H1 (cell line): ENCODE measurements around the gene MSL3B.

Experiments
- CTCF ChIA-PET: fragments of 300-600 bp; sonication (Branson Sonifier 250); formaldehyde crosslinking; loops from one replicate; lab custom pipeline; 2021; ENCODE audit not compliant: partially characterized antibody; lab: Charles Lee
- POLR2A ChIA-PET: fragments of 300-600 bp; sonication (Branson Sonifier 250); formaldehyde crosslinking; loops from one replicate; lab custom pipeline; 2021; ENCODE audit warnings: inconsistent platforms; ENCODE audit not compliant: partially characterized antibody; lab: Charles Lee
- DNase-seq, 2 experiments: peaks; one replicate each; pipeline versions ENCODE4 v3.0.0 to v3.0.0-alpha.2; 2010 to 2022; ENCODE audit warnings: low spot score in 2 of 2, low read depth in 1 of 2, mixed read lengths in 1 of 2
- FAIRE-seq: peaks from 2 replicates; lab custom pipeline; 2011; peaks lifted over from hg19 to GRCh38; lab: Jason Lieb, UNC
- H2AFZ ChIP-seq: 2 replicates; pipeline ENCODE4 v1.8.1; 2012; ENCODE audit warnings: low read length, inconsistent platforms
- H2AK5ac ChIP-seq: 2 replicates; pipeline ENCODE4 v1.6.1; 2013; ENCODE audit warnings: low read depth, low read length
- H2BK120ac ChIP-seq: replicated peaks from 2 replicates; pipeline ENCODE3; 2013; ENCODE audit warnings: low read depth, low read length, inconsistent platforms
- H2BK12ac ChIP-seq: 2 replicates; pipeline ENCODE4 v1.6.1; 2013; ENCODE audit warnings: low read depth, low read length
- H2BK15ac ChIP-seq: 2 replicates; pipeline ENCODE4 v1.6.1; 2013; ENCODE audit warnings: low read length
- H2BK20ac ChIP-seq: 2 replicates; pipeline ENCODE4 v1.6.1; 2013; ENCODE audit warnings: low read length
- H2BK5ac ChIP-seq: 2 replicates; pipeline ENCODE4 v1.6.1; 2013; ENCODE audit warnings: low read depth, low read length
- H3K14ac ChIP-seq: 2 replicates; pipeline ENCODE4 v1.6.1; 2013; ENCODE audit warnings: inconsistent platforms; ENCODE audit not compliant: insufficient read length
- H3K18ac ChIP-seq: 2 replicates; pipeline ENCODE4 v1.6.1; 2013; ENCODE audit warnings: low read length; ENCODE audit errors: extremely low read depth
- H3K23ac ChIP-seq: 2 replicates; pipeline ENCODE4 v1.6.1; 2013; ENCODE audit warnings: inconsistent platforms; ENCODE audit not compliant: insufficient read length
- H3K23me2 ChIP-seq: 2 replicates; pipeline ENCODE4 v1.6.1; 2013; ENCODE audit warnings: low read depth, low read length
- H3K27ac ChIP-seq: 2 replicates; pipeline ENCODE4 v1.6.1; 2011; ENCODE audit warnings: low read depth, low read length, inconsistent platforms
- H3K27me3 ChIP-seq, 4 experiments: replicated peaks in 1 of 4; 1 replicate in 1 of 4; 2 replicates in 3 of 4; pipeline versions ENCODE4 v1.6.1 to v1.8.1; 2011 to 2013; ENCODE audit warnings: low read length in 3 of 4, mild to moderate bottlenecking in 3 of 4, inconsistent platforms in 2 of 4, mixed read lengths in 2 of 4, moderate library complexity in 1 of 4; ENCODE audit not compliant: control insufficient read depth in 3 of 4, insufficient read depth in 3 of 4; ENCODE audit errors: extremely low read depth in 1 of 4
- H3K36me3 ChIP-seq, 4 experiments: 2 replicates each; pipeline versions ENCODE4 v1.6.1 to v1.8.1; 2011 to 2013; ENCODE audit warnings: mild to moderate bottlenecking in 4 of 4, low read length in 3 of 4, moderate library complexity in 2 of 4, control low read depth in 1 of 4, inconsistent platforms in 1 of 4; ENCODE audit not compliant: insufficient read depth in 4 of 4, control insufficient read depth in 2 of 4
- H3K4ac ChIP-seq: replicated peaks from 2 replicates; pipeline ENCODE3; 2013; ENCODE audit warnings: low read length, low read depth, mixed read lengths, inconsistent platforms; ENCODE audit not compliant: insufficient read length
- H3K4me1 ChIP-seq, 4 experiments: replicated peaks in 1 of 4; 1 replicate in 1 of 4; 2 replicates in 3 of 4; pipeline versions ENCODE4 v1.6.1 to v1.8.1; 2011 to 2013; ENCODE audit warnings: low read length in 3 of 4, inconsistent platforms in 2 of 4, mixed read lengths in 1 of 4; ENCODE audit not compliant: insufficient read depth in 4 of 4, control insufficient read depth in 3 of 4
- H3K4me2 ChIP-seq, 2 experiments: 2 replicates each; pipeline versions ENCODE4 v1.6.1 to v1.8.1; 2011 to 2013; ENCODE audit warnings: low read depth in 2 of 2, low read length in 2 of 2, control low read depth in 1 of 2, inconsistent platforms in 1 of 2, mild to moderate bottlenecking in 1 of 2; ENCODE audit not compliant: insufficient read depth in 1 of 2
- H3K4me3 ChIP-seq, 4 experiments: fragments of 200-600, 300-600 bp in 1 of 4; sonication (generic), shearing (Covaris generic), sonication (Bioruptor Twin) in 1 of 4; 2 replicates each; pipeline versions ENCODE4 v1.5.1 to v1.8.1; 2011 to 2016; ENCODE audit warnings: low read length in 4 of 4, low read depth in 3 of 4, control low read depth in 2 of 4, inconsistent platforms in 2 of 4, mild to moderate bottlenecking in 2 of 4, mixed read lengths in 1 of 4, moderate library complexity in 1 of 4; ENCODE audit not compliant: insufficient read depth in 2 of 4; ENCODE audit errors: extremely low read depth in 1 of 4
- H3K56ac ChIP-seq: replicated peaks from 2 replicates; pipeline ENCODE3; 2013; ENCODE audit warnings: low read depth, mild to moderate bottlenecking, mixed read lengths, low read length, inconsistent platforms; ENCODE audit not compliant: insufficient read length
- H3K79me1 ChIP-seq: 2 replicates; pipeline ENCODE4 v1.6.1; 2013; ENCODE audit warnings: low read depth, low read length, control low read depth
- H3K79me2 ChIP-seq, 2 experiments: 2 replicates each; pipeline versions ENCODE4 v1.6.1 to v1.8.1; 2012 to 2013; ENCODE audit warnings: low read length in 2 of 2, mild to moderate bottlenecking in 2 of 2, inconsistent platforms in 1 of 2; ENCODE audit not compliant: insufficient read depth in 2 of 2, control insufficient read depth in 1 of 2
- H3K9ac ChIP-seq, 4 experiments: replicated peaks in 1 of 4; 1 replicate in 1 of 4; 2 replicates in 3 of 4; pipeline versions ENCODE4 v1.6.1 to v1.8.1; 2011 to 2013; ENCODE audit warnings: low read depth in 3 of 4, low read length in 3 of 4, control low read depth in 2 of 4, mild to moderate bottlenecking in 2 of 4, moderate library complexity in 2 of 4, inconsistent platforms in 1 of 4; ENCODE audit errors: extremely low read depth in 1 of 4
- H3K9me3 ChIP-seq, 2 experiments: 2 replicates each; pipeline versions ENCODE4 v1.6.1 to v1.8.1; 2012 to 2013; ENCODE audit warnings: mild to moderate bottlenecking in 2 of 2, moderate library complexity in 2 of 2, control low read depth in 1 of 2, inconsistent platforms in 1 of 2, low read depth in 1 of 2, low read length in 1 of 2, mixed read lengths in 1 of 2; ENCODE audit not compliant: insufficient read depth in 2 of 2
- H4K20me1 ChIP-seq, 2 experiments: replicated peaks in 1 of 2; 2 replicates each; pipeline versions ENCODE3 to v1.8.1; 2011 to 2013; ENCODE audit warnings: inconsistent platforms in 2 of 2, low read length in 2 of 2, mild to moderate bottlenecking in 1 of 2; ENCODE audit not compliant: insufficient read depth in 2 of 2, control insufficient read depth in 1 of 2
- H4K5ac ChIP-seq: 2 replicates; pipeline ENCODE4 v1.6.1; 2013; ENCODE audit warnings: low read length, low read depth, mixed read lengths, inconsistent platforms; ENCODE audit not compliant: insufficient read length
- H4K8ac ChIP-seq: 2 replicates; pipeline ENCODE4 v1.8.0; 2013; ENCODE audit warnings: mild to moderate bottlenecking, moderate library complexity, low read length, inconsistent platforms; ENCODE audit not compliant: insufficient read depth; ENCODE audit errors: extremely low read depth
- H4K91ac ChIP-seq: replicated peaks from 2 replicates; pipeline ENCODE3; 2013; ENCODE audit warnings: low read length, mixed read lengths, inconsistent platforms; ENCODE audit not compliant: insufficient read length
- BACH1 ChIP-seq: IDR thresholded peaks from 2 replicates; pipeline ENCODE4 v1.6.1; 2012; ENCODE audit warnings: low read length, improper control_type of control experiment
- EP300 ChIP-seq, 2 experiments: IDR thresholded peaks; 1 replicate in 1 of 2; 2 replicates in 1 of 2; pipeline ENCODE4 v1.6.1; 2011 to 2012; ENCODE audit warnings: low read depth in 2 of 2, low read length in 2 of 2, mild to moderate bottlenecking in 2 of 2, borderline replicate concordance in 1 of 2, inconsistent platforms in 1 of 2, moderate library complexity in 1 of 2
- FOSL1 ChIP-seq: IDR thresholded peaks from 2 replicates; pipeline ENCODE4 v1.6.1; 2011; ENCODE audit warnings: mild to moderate bottlenecking, low read depth, low read length, moderate library complexity; ENCODE audit not compliant: insufficient read depth
- JUND ChIP-seq: IDR thresholded peaks from 2 replicates; pipeline ENCODE4 v1.6.1; 2011; ENCODE audit warnings: mild to moderate bottlenecking, improper control_type of control experiment, low read length
- MAFK ChIP-seq: IDR thresholded peaks from 2 replicates; pipeline ENCODE4 v1.6.1; 2012; ENCODE audit warnings: low read depth, mild to moderate bottlenecking, improper control_type of control experiment, low read length
- RFX5 ChIP-seq: IDR thresholded peaks from 2 replicates; pipeline ENCODE4 v1.6.1; 2011; ENCODE audit warnings: low read depth, low read length, improper control_type of control experiment, borderline replicate concordance
- SP1 ChIP-seq: IDR thresholded peaks from 2 replicates; pipeline ENCODE4 v1.6.1; 2011; ENCODE audit warnings: low read depth, low read length
- SRF ChIP-seq: IDR thresholded peaks from 2 replicates; pipeline ENCODE4 v1.6.1; 2011; ENCODE audit warnings: mild to moderate bottlenecking, low read depth, low read length, moderate library complexity
- SUZ12 ChIP-seq: fragments of 200-600 bp; sonication (generic); IDR thresholded peaks from 2 replicates; pipeline ENCODE4 v1.6.1; 2012; ENCODE audit warnings: mild to moderate bottlenecking, inconsistent platforms, low read length, moderate library complexity, mixed read lengths
- TAF1 ChIP-seq: IDR thresholded peaks from 2 replicates; pipeline ENCODE4 v1.6.1; 2011; ENCODE audit warnings: mild to moderate bottlenecking, low read depth, low read length
- USF2 ChIP-seq: IDR thresholded peaks from 2 replicates; pipeline ENCODE4 v1.6.1; 2011; ENCODE audit warnings: low read length, improper control_type of control experiment
- ZNF274 ChIP-seq: IDR thresholded peaks from 2 replicates; pipeline ENCODE4 v1.7.0; 2012; ENCODE audit warnings: low read length, borderline replicate concordance; ENCODE audit errors: extremely low read depth
- WGBS, 2 experiments: shearing (Covaris generic) in 1 of 2; methylation state at CpG; one replicate each; pipeline versions ENCODE4 v1.1.6 to v1.1.7; 2013 to 2015; ENCODE audit warnings: low lambda C conversion rate in 2 of 2, mixed read lengths in 2 of 2, inconsistent platforms in 1 of 2, low coverage in 1 of 2, missing lambda C conversion rate in 1 of 2; ENCODE audit not compliant: insufficient replicate concordance in 2 of 2, insufficient coverage in 1 of 2, insufficient read length in 1 of 2; ENCODE audit errors: extremely low coverage in 1 of 2, missing lambda C conversion rate in 1 of 2; 5-methylcytosine and 5-hydroxymethylcytosine counted together
- TF ChIP-seq, protein P1 (sequence below): IDR thresholded peaks from 2 replicates; pipeline ENCODE4 v1.6.1; 2012; ENCODE audit warnings: inconsistent platforms

Gene MSL3B

GRCh38 chr2:233858331-233858730, 9.9 kb downstream of the MSL3B start:
- Histone ChIP-seq H4K5ac (no peak overlapping the region), H3K36me3 (no peaks in the 10 kb centered on the region; a peak in 1 of 8 replicates), H2BK5ac (no peak overlapping the region), H3K9ac (no peak overlapping the region), H3K18ac (no peak overlapping the region), H3K9me3 (no peaks in the 10 kb centered on the region), H2BK20ac (no peak overlapping the region), H3K4ac (no peak overlapping the region), H3K4me3 (no peak overlapping the region), H2BK120ac (no peak overlapping the region), H3K4me2 (no peak overlapping the region), H3K79me2 (peaks cover 3 to 9% of the 10 kb centered on the region in 2 experiments), H2BK15ac (no peak overlapping the region), H3K56ac (no peak overlapping the region), H2AK5ac (no peak overlapping the region), H4K91ac (no peak overlapping the region), H4K8ac (no peak overlapping the region), H2BK12ac (no peak overlapping the region), H3K27me3 (no peaks in the 10 kb centered on the region; a peak in 1 of 7 replicates), H3K23me2 (peaks cover 4% of the 10 kb centered on the region), H3K79me1 (no peaks in the 10 kb centered on the region), H2AFZ (no peak overlapping the region), H3K4me1 (peaks cover 0 to 5% (median under 1%) of the 10 kb centered on the region in 4 experiments; a peak in 3 of 7 replicates), H3K14ac (no peak overlapping the region), H4K20me1 (no peaks in the 10 kb centered on the region), H3K23ac (no peak overlapping the region), H3K27ac (no peak overlapping the region)
- FAIRE-seq = no peak
- DNase-seq = no peak
- ChIA-PET POLR2A (no interaction called here), CTCF (interaction anchor here (0.7 to 3.1 kb wide), 14 partner anchors 8 to 549 kb away, joined by 3 to 24 read pairs (median 5); partner anchors contain the start of genes MSL3B and TRPM8)
- WGBS, 2 experiments = 80% methylated on average over 4 of the region's 4 CpGs; no CpG with 5 or more reads in 1 of the 2 experiments
- TF ChIP-seq TAF1 (no peak), SP1 (no peak), MAFK (no peak), RFX5 (no peak), EP300 (IDR thresholded peaks at IDR 0.05; ENCODE audit: borderline replicate concordance in 1 of 2, low read depth in 2 of 2, low read length in 2 of 2) (no peak), USF2 (no peak), SRF (no peak), SUZ12 (no peak), BACH1 (no peak), FOSL1 (no peak), JUND (no peak), ZNF274 (no peak)
- TF ChIP-seq, protein P1, sequence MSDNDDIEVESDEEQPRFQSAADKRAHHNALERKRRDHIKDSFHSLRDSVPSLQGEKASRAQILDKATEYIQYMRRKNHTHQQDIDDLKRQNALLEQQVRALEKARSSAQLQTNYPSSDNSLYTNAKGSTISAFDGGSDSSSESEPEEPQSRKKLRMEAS = no peak
